CD4-positive, alpha-beta T cell treated with Interleukin-2 at 100 ng/mL for 4 hours (primary cell): ENCODE data around the gene BABAM1.
"Not testable (repeated sequence)": the region's sequence is repeated elsewhere in the genome, so short reads cannot be mapped to it uniquely, and the experiment has no call there.

Experiments used
- DNase-seq: peaks from one replicate; pipeline ENCODE4 v3.0.0-alpha.2; 2020; ENCODE audit warnings: low spot score

BABAM1 gene

GRCh38 chr19:17275441-17276175, 8.4 kb downstream of the BABAM1 start:
- no peak for DNase-seq

- DNase-seq, result no peak
These were observed 12.2 kb downstream of the BABAM1 start for GRCh38 chr19:17279436-17279835.

GRCh38 chr19:17281391-17282304, 14.4 kb downstream of the BABAM1 start, which contains the start of gene ANKLE1:
Gene ANKLE1 (plus strand): TSS chr19:17281901. CDS start chr19:17281921, 20 bp downstream.
- DNase-seq, result peak; percentile 18

GRCh38 chr19:17282488-17283125, 15.4 kb downstream of the BABAM1 start:
- peak; percentile 79 for DNase-seq

- no peak for DNase-seq
These were observed 16.3 kb downstream of the BABAM1 start for GRCh38 chr19:17283504-17283996.

GRCh38 chr19:17285415-17286135, 18.3 kb downstream of the BABAM1 start:
- DNase-seq, result no peak

- DNase-seq, result no peak
These were observed 19.0 kb downstream of the BABAM1 start for GRCh38 chr19:17286263-17286662.

GRCh38 chr19:17286752-17287151, 19.5 kb downstream of the BABAM1 start:
- no peak for DNase-seq

- peak; percentile 23 for DNase-seq
These were observed 22.2 kb downstream of the BABAM1 start for GRCh38 chr19:17289489-17289888.

- peak; percentile 85 for DNase-seq
These were observed 25.2 kb downstream of the BABAM1 start for GRCh38 chr19:17292301-17293074.

GRCh38 chr19:17293605-17294004, 26.4 kb downstream of the BABAM1 start:
- no peak for DNase-seq

GRCh38 chr19:17294051-17294891, 27.0 kb downstream of the BABAM1 start:
- peak; percentile 21 for DNase-seq

- DNase-seq, result not testable (repeated sequence)
These were observed 28.3 kb downstream of the BABAM1 start for GRCh38 chr19:17295551-17295950.

- no peak for DNase-seq
These were observed 29.0 kb downstream of the BABAM1 start for GRCh38 chr19:17296273-17296672.

GRCh38 chr19:17296976-17297375, 29.7 kb downstream of the BABAM1 start:
- DNase-seq, result no peak

- no peak for DNase-seq
These were observed 33.9 kb downstream of the BABAM1 start for GRCh38 chr19:17300992-17301619.

- no peak for DNase-seq
These were observed 35.3 kb downstream of the BABAM1 start for GRCh38 chr19:17302391-17303166.

GRCh38 chr19:17303167-17303939, 36.1 kb downstream of the BABAM1 start, which contains the start of gene ABHD8:
Gene ABHD8 (minus strand): TSS chr19:17303425. CDS start chr19:17301616, 1,809 bp downstream.
- peak; percentile 94 for DNase-seq
